Peyer's patch (tissue), 4 donors: ENCODE data around the gene PCDHB2.

Experiments used
- CTCF ChIP-seq, 6 experiments: fragments of 450-650 bp in 4 of 6; fragments of 200-600 bp in 2 of 6; sonication (generic) in 1 of 6; IDR thresholded peaks; one replicate each; pipeline ENCODE4 v1.5.1; 2017 to 2019; ENCODE audit warnings: antibody characterized with exemption in 6 of 6, mild to moderate bottlenecking in 3 of 6, moderate library complexity in 1 of 6
- POLR2A ChIP-seq, 2 donors: fragments of 450-650 bp; IDR thresholded peaks; one replicate each; pipeline ENCODE4 v1.5.1; 2017; ENCODE audit warnings: antibody characterized with exemption in 2 of 2, mild to moderate bottlenecking in 2 of 2, moderate library complexity in 2 of 2

- TF ChIP-seq POLR2A (IDR thresholded peaks at IDR 0.05): no peak
- no peak for TF ChIP-seq CTCF (IDR thresholded peaks at IDR 0.05)
Observed at GRCh38 chr5:141051521-141051866, 42.9 kb upstream of the PCDHB2 start.
